ENCODE results near the gene CDH24. TPM values are rescaled to one million over a fixed set of nuclear protein-coding genes. Genes with fewer than 3 reads are reported as not detected.
A peak's percentile ranks its signal among the peaks of the same experiment; 100 is the strongest.

CDH24 gene
- total RNA-seq, 1 experiment from 2014 or later: 13.7 TPM

DNA sequence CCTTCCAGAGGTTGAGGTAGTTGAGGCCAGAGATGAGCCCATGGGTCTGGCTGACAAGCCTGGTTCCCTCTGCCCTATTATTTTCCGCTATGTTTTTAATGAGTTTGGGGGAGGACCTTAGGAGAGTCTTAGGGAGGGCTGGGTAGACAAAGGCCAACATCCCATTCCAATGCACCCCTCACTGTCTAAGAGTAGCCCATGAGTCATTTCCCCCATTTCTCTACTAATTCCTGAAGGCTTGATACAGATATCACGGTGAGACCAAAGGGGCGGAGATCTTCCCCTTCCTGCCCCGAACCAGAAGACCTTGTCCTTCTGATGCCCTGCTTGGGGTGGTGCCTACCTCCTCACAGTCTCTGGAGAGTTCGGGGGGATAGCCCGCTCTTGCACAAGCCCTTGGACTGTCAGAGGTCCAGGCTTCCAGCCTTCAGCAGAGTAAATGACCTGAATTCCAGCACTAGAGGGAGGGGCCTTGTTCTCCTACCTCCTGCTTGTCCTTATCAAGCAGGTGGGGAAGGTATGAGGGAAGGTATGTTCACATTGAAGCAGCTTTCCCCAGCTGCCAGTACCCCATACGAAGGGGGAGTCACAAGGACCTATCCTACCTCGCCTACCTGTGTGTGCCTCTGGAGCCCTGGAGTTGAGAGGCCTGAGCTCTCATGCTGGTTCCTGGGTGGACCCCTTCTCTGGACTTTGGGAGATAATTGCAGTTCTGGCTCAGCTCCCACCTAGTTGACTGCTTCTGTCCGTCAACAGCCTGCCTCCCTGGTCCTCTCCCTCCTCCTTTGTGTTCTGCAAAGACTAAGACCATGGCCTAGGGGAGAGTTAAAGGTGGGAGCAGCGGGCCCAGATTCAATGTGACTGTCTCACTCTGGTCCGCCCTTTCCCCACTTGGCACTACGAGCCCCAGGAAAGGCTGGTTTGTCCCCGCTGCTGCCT lies 11.6 kb downstream of the CDH24 start:
- DNase-seq (ENCODE audit: low read depth): no peak

DNA sequence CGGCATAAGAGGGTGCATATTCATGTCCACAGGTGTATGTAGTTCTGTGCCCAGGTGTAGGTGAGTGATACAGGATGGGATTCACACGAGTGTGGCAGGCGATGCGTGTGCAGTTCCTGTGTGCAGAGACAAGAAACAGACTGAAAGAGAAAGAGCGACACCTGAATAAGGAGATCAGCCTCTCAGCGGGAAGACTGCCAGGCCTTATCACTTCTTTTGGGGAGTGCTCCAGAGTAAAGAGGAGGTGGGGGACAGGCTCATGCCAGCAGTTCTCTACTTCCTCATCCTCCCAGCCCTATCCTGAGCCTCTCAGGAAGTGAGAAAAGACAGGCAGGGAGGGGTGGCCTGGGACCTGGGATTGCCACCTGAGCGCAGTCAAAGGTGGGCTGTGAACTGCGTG lies 12.5 kb downstream of the CDH24 start:
- DNase-seq (ENCODE audit: low read depth): no peak

DNA sequence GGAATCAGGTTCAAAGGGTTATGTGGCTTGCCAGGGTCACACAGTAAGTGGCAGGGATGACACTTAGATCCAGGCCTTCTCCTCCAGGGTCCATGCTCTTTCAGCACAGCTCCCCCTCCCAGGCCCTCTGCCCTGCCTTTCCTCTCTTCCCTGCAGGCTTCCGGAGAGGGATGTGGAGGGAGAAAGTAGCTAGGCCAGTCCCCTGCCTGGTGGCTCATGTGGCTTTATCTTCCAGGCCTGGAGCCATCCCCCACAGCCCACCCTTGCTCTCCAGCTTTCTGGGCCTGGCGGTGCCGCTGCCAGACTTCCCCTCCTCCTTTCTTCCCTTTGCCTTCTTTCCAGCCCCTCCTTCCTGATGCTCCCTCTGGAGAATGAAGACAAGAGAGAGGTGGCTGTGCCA lies 13.6 kb downstream of the CDH24 start:
- no peak for DNase-seq (ENCODE audit: low read depth)

DNA sequence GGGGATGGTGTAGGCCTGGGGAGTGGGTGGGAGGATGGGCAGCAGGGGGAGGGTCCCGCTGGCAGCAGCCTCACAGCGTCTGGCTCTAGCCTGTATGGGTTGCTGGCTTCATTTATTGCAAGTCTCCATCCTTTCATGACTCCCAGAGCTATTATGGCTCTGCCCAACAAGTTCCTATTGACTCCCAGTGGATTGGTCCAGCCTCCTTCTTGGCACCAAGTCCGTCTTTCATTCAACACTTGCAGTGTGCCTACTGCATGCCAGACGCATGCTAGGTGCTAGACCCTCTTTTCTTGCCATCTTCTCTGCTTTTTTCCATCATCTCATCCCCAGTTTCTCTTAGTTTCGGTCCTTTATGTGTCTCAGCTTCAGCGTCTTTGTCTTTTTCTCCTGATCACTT lies 14.2 kb downstream of the CDH24 start:
- no peak for DNase-seq (ENCODE audit: low read depth)

DNA sequence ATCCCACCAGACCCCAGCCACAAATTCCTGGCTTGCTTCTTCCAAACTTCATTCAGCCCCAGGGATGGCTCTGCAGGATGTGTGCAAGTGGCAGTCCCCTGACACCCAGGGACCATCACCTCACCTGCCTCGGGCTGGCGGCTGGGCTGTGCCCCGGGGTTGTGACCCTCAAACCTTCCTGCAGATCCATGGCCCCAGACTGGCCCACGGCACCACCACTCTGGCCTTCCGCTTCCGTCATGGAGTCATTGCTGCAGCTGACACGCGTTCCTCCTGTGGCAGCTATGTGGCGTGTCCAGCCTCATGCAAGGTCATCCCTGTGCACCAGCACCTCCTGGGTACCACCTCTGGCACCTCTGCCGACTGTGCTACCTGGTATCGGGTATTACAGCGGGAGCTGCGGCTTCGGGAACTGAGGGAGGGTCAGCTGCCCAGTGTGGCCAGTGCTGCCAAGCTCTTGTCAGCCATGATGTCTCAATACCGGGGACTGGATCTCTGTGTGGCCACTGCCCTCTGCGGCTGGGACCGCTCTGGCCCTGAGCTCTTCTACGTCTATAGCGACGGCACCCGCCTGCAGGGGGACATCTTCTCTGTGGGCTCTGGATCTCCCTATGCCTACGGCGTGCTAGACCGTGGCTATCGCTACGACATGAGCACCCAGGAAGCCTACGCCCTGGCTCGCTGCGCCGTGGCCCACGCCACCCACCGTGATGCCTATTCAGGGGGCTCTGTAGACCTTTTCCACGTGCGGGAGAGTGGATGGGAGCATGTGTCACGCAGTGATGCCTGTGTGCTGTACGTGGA lies 15.0 kb downstream of the CDH24 start, which contains the start of gene PSMB11:
Gene PSMB11 (plus strand): TSS at position 51 of the 804 bp plus-strand sequence. CDS start 14 bp downstream, at position 65.
- DNase-seq (ENCODE audit: low read depth): no peak

DNA sequence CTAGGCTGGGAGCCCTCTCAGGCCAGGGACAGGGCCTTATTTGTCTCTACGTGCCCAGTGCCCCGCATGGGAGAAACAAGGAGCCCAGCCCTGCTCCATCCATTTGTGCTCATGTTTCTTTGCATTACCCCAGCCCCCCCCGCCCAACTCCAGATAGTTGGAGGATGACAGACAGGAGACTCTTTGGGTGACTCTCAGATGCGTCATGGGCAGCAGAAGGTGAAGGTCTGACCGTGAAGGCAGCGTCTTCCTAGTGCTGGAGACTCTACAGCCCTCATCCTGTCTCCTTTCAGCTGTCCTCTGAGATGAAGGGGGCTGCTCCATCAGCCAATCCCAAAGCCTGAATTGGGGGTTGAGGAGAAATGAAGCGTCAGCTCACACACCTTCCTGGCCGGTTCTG lies 15.6 kb downstream of the CDH24 start:
- peak; percentile 64 for DNase-seq (ENCODE audit: low read depth)

DNA sequence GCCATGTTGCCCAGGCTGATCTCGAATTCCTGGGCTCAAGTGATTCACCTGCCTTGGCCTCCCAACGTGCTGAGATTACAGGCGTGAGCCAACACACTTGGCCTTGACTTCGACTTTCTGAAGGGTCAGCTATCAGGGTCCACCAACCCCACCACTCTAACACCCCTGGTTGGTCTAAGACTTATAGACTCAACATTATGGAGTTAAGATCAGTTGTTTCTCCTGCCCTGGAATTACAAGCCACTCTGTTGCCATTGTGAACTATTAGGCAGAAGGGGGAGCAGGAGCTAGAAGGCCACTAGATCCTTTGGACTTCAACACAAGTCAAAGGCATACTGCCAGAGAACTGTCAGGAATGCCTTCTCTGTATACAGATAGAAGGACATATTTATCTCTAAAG lies 17.2 kb downstream of the CDH24 start:
- no peak for DNase-seq (ENCODE audit: low read depth)

DNA sequence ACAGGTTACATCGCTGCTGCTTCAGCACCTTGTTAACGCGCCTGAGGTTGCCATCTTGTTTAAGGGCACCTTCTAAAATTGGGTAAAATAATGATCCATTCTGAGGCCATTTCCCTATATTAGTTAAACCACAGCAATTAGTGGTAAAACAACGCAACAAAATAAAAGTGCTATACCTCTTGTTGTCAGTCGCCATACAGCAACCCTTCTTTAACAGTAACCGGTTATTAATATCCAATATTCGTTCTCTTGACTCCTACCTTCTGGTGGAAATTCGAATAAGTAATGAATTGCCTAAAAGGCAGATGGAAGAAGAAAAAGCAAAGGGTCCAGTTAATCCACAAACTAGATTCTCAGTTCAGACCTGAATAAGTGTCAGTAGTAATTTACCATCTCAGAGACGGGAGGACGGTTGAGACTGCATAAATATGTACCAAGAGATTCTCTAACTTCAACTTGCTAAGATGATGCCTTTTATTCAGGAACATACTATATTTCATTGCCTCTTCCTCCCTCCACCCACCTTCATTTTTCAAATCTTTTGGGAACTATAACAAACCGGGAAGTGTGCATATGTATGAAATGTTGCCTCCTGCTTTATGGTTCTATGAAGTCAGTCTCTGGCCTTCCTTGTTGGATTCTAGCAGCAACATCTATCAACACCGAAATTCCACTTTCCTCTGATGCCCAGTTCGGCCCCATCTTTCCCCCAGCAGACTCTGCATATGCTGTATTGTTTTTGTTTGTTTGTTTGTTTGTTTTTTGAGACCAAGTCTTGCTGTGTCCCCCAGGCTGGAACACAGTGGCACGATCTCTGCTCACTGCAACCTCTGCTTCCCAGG lies 21.8 kb downstream of the CDH24 start:
- no peak for DNase-seq (ENCODE audit: low read depth)

DNA sequence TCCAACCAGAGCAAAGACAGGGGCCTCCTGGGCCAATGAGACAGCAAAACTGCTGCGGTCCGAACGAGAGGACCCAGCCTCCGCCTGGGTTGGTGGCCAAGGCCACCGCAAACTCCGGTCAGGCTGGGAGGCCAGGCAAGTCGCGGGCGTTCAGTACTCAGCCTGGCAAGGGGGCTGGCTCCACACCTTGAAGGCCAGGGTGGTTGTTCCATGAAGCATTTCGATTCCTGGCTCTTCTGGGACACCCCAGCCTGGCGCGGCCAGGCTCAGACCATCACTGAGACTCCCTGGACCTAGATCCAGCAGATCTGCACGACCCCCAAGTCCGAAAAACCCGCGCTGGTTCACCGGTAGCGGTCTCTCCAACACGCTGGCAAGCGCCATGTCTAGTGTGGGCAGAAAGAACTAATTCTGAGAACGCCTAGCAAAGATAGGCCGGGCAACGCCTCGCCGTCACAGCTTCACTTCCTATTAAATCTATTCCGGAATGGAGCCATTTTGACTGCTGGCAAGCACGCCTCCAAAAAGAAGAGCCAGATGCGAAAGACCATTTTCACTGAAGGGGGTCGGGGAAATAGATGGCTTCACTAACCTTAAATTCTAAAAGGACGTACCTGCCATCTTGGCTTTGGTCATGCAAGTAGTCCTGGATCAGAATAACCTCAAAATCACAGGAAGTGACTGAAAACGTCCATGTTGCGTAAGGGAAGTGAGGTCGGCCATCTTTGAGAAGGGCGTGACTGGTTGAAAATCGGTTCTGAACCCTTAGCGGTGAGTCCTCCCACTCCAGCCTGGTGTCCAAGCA lies 22.6 kb downstream of the CDH24 start, which contains the start of gene PSMB5:
Gene PSMB5 (minus strand): TSS at position 403 of the 805 bp plus-strand sequence. CDS start 19 bp downstream, at position 384.
- DNase-seq (ENCODE audit: low read depth): peak; percentile 96

DNA sequence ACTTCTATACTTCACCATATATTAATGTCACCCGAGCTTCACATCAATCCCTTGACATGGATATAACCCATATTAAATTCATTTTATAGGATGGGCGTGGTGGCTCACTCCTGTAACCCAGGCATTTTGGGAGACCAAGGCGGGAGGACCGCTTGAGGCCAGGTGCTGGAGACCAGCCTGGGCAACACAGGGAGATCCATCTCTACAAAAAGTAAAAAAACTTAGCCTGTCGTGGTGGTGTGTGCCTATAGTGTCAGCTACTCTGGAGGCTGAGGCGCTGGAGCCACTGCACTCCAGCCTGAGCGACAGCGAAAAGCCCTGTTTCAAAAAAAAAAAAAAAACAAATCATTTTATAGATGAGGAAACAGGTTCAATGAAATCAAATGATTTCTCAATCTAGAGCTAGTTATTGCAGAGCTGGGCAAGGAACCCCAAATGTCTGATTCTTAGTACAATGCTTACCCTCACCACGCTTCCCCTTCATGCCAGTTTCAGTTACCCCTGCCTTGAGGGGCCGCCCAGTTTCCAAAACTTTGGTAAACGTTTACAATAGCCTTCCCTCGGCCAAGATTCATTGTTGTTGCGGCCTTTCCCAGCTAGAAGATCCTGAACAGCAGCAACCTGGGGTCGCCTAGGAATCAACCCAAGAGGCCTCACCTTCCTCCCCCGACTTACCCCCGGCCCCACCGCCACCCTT lies 23.4 kb downstream of the CDH24 start:
- no peak for DNase-seq (ENCODE audit: low read depth)

DNA sequence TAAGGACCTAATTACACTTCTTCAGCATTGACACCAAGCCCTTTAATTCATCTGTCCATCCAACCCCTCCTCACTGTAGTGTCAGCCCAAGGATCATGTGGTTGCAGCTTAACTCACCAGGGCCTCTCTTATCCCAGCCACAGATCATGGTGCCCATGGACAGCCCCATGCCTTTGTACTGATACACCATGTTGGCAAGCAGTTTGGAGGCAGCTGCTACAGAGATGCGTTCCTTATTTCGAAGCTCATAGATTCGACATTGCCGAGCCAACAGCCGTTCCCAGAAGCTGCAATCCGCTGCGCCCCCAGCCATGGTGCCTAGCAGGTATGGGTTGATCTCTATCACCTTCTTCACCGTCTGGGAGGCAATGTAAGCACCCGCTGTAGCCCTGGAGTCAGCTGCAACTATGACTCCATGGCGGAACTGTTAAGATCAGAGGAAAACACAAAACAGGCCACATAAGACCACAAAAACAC lies 24.0 kb downstream of the CDH24 start:
- DNase-seq (ENCODE audit: low read depth): no peak

DNA sequence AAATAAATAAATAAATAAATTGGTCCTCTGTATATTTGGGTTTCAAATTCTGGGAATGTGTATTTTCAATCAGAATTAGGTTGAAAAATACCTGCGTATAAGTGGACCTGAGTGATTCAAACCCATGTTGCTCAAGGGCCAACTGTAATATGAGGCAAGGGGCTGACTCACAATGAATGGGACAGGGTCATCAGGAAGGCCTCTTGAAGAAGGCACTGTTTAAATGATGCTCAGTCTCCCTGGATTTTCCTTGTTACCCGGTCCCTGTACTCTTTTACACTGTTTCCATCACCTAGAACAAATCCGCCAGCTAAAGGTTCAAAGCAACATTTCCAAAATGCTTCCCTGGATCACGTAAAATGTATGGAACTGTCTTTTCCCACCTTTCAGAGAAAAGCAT lies 26.4 kb downstream of the CDH24 start:
- DNase-seq (ENCODE audit: low read depth): no peak

DNA sequence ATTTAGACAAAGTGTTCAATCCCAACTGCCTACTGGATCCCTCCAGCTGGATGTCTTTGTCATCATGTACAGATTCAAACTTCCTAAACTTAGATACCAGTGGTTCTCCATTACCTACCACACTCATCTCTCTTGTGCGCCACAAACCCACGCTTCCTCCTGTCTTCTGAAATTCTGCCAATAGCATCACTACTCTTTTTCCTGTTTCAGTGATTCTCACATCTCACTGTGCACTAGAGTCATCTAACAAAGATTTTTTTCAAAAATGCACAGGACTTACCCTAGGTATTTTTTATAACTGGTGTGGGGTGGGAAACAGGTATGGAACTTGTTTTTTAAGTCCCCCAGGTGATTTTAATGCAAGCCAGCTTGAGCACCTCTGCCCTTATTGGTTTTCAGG lies 28.5 kb downstream of the CDH24 start:
- DNase-seq (ENCODE audit: low read depth): no peak

DNA sequence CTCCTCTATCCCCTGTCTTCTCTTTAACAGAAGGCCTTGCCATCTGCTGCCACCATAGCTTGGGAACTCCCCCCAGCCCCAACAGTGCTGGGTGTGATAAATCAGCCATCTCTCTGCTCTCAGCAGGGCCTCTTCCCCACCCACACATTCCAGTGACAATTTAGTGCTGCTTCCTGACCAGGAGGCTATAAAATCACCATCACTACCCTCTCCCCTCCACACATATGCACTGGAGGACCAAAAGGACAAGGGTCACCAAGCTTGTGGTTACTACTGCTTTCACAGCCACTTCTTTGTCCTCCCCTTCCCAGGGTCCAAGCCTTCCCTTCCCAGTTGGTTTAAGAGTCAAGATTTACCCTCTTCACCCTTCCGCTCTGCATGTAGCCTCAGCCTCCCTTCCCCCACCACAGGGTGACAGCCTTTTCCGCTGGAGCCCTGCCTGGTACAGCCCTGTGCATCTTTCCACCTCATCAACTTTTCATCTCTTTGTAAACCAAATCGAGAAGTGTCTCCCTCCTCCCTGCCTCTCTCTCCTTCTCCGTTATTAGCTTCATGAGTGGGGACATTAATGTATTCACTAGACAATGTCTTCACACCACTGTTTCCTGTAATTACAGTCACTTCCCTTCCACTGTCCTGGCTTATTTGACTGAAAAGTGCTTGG lies 32.0 kb downstream of the CDH24 start:
- no peak for DNase-seq (ENCODE audit: low read depth)

DNA sequence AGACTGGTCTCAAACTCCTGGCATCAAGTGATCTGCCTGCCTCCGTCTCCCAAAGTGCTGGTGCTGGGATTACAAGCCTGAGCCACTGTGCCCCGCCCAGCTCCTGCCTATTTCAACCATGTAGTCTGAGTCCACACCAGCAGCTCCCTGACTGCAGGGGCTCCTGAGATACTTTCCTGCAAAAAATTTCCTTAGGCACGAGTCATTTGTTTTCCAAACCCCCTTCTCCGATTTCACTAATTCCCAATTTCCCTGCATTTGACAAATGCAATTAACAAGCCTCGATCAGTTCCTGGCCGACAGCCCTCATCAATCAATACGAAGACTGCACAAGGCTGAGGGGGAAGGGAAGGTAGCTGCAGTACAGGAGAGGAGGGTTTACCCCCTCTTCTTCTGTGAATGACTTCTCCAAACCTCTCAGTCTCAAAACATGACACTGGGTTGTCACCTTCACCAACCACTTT lies 32.7 kb downstream of the CDH24 start:
- DNase-seq (ENCODE audit: low read depth): no peak

DNA sequence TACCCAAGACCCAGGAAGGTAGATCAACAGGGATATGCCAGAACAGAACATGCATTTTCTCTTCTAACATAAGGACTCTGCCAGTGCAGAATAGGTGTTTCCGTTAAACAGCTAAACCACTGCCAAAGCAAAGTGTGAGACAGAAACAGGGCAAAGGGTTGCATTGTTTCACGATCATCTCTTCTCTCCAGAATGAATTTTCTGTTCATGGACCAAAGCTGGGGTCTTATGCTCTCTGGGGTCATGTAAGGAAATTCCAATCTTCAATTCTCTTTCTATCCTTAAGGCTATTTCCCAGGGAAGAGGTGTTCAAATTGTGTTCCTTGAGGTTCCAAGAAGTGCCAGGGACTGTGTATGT lies 33.5 kb downstream of the CDH24 start:
- no peak for DNase-seq (ENCODE audit: low read depth)

DNA sequence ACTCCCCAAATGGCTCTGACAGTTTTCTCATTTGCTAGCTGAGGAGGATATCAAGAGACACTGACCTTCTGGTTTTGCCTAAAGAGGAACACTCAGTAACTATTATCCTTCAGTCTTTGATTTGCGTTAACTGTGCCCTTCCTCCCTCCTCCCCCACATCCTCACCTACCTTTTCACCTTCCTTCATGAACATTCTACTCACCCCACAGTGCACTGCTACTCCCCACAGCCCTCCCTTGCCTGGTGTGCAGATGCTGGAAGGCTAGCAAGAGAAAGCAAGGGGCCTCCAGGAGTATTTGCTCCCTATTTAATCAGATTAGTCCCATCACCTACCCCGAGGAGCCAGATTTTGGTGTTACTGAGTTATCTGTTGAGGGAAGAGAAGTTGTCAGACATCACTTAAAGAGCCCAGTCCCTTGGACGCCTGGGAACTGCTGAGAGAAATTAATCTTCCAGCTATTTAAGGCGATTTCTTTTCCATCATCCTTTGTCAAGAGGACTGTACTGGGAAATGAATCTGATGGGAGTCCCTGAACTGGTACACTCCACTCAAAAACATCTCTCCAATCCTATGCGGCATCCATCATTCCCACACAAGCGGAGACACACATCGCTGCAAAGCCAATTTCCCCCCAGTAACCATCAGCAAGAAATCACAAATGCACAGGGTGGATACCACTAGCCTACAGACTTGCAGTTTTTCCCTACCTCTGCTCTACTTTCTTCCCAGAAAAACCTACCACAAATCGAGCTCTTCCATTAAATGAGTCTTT lies 34.1 kb downstream of the CDH24 start:
- DNase-seq (ENCODE audit: low read depth): no peak

DNA sequence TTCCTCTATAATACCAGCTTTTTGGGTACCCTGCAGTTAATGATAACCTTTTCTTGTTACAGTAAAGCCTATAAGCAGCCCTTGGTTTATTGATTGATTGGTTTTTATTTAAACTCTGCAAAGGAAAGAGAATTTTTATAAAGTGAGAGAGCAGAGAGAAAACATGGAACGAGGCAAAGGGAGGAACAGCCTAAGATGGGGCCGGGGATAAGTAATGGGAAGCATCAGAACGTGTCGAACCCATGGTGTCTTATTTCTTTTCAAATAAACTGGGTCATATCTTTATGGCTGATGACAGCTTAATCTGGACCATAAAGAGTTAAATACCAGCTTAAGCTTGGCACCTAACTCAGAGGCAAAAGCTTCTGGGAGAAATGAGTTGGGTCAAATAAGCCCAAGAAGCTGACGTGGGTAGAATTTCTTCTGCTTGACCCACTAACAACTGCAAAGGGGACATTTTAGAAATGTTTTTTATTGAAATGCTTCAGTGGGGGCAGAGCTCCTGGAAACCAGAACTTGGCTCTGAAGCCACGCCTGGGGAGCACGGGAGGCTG lies 35.4 kb downstream of the CDH24 start:
- DNase-seq (ENCODE audit: low read depth): no peak

Measured in M059J (cell line).